Activated T-cell treated with anti-CD3 and anti-CD28 coated beads, Interleukin-2, amount 50 U/mL, for 48 hours (primary cell): ENCODE measurements around the gene ZCCHC2.
A peak's percentile ranks its signal among the peaks of the same experiment; 100 is the strongest.

Experiments
- DNase-seq, 2 experiments: peaks; one replicate each; pipeline ENCODE4 v3.0.0-alpha.2; 2020

Gene ZCCHC2

DNA sequence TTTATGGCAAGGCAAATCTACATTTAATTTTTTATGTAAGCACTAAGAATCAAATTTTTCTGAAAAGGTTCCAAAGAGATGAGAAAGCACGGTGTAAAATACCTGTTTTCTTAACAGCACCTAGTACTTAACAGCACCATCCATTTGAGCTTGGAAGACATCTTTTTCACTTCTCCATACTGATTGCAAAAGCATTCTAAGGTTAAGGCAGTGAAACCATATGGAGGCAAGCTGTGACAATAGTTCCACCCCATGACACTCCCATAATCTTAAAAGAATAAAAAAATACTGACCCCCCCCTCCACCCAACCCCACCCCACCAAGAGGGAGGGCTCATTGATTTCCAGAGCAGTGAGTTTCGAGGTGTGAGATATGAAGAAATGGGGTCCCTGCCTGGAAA, 60.6 kb downstream of the ZCCHC2 start:
- DNase-seq, result no peak

DNA sequence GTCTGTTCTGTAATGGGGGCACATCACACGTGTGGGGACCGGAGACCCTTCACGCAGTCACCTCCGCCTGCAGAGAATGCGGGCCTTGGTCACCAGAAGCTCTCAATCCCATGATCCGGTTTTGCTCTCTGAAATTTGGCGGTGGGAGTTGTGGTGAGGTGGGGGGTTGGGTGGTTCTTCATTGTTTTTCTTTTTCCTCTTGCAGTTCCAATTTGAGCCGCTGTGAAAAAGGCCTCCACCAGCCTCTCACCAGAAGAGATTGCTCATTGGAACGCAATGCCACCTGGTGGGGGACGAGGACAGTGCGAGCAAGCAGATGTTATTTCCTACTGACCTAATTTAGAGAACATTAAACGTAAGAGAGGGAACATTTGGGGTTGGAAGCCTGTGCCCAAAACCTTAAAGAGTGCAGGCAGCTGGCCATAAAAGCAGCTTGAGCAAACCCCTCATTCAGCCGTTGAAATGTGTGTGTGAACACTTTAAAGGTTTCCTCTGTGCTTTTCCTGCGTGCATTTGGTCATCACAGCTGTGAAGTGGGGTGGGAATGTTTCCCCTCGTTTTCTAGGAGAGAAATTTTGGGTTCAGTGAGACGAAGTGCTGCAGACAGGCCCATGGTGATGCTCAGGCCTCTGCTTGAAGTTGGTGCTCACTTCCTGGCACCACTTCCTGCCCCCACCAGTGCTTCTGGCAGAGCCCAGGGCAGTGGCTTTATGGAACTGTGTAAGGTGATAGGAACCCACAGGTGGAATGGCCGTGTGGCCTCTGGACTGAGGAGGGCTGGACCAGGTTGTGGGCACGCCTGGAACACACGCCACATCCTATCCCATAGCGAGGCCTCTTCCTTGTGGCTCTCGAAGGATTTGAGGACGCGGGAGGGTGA, 61.7 kb downstream of the ZCCHC2 start:
- DNase-seq, result peak; percentile 90

DNA sequence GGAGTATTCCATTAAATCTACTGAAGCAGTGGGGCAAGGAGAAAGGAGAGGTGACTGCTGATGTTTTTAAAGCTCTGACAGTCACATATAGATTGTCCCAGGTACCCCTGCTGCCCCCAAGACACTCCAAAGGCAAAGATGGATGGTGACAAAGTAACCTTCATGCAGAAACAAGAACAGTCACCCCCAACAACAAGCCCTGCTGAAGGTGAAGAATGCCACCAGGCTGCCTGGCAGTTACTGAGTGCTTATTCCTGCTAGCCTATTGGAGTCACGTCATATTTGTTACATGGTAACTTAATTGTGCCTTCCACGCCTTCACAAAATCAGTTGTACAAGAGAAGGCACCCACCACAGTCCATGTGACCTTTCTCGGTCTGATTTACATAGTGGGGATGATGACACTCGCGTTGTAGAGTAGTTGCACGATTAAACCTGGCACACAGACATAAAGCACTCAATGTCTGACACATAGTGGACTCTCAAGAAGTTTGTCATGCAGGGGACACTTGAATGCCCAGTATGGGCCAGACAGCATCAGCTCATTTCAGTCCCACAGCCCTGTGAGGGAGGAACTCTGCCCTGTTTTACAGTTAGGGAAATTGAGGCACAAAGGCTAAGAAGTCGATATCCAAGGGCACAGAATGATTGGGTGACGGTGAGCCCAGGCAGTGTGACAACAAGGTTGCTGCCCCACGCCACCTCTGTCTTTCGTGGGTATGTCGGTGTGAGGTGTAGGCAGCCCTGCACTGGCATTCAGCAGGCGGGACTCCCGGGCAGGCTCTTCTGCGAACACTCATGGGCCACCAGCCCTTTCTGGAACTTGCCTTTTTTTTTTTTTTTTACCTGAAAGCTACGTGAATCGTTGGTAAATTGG, 62.7 kb downstream of the ZCCHC2 start:
- DNase-seq, result peak; percentile 70 to 77

DNA sequence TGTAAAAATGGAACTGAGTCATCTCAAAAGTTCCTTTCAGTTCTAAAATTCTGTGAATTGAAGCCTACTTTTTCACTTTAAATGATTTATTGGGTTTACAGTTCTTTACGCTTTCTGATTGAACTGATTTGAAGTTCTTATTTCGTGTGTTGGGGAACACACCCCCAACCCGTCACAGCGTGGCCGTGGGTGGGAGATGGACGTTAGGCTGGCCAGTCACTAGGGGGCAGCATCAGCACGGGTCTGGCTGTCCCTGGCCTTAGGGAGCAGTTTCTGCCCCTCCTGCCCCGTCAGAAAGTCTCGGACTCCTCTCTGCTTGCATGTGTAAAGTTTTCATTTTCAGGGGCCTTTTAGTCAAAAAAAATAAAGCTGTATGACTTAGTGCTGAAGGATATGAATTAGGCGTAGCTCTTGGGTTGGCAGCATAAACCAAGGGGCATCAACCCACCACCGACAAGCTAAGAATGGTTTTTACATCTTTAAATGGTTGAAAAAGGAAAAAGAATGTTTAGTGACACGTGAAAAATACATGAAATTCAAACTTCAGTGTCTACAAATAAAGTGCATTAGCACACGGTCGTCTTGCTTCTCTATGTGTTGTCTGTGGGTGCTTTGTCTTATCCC, 63.4 kb downstream of the ZCCHC2 start:
- peak; percentile 92 for DNase-seq

DNA sequence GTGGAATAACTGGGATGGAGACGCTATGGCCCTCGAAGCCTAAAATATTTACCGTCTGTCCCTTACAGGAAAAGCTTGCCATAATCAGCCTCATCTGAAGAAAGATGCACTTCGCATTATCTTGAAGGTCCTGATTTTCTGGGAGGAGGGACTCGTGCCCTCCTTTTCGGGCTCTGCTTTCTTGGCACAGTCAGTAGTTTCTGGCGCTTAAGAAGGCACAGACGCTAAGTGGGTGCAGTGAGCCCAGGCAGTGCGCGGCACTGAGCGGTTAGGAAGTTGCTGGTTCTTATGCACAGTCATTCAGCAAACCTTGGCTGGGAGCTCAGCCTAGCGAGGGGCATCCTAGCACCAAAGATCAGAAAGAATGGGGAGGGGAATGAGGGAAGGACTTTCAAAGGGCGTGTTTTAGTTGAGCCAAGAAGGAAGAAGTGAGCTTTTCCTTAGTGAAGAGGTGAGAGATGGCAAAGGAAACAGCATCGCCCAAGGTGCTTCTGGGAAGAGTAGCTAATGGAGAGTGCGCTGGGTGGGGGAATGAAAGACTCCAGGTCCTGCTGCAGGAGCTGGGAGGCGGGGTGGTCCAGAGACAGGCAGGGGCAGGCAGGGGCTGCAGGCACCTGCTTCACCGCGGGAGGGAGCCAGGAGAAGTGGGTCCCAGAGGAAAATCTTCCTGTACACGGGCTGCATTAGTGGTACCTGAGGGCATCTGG, 64.1 kb downstream of the ZCCHC2 start:
- no peak for DNase-seq

DNA sequence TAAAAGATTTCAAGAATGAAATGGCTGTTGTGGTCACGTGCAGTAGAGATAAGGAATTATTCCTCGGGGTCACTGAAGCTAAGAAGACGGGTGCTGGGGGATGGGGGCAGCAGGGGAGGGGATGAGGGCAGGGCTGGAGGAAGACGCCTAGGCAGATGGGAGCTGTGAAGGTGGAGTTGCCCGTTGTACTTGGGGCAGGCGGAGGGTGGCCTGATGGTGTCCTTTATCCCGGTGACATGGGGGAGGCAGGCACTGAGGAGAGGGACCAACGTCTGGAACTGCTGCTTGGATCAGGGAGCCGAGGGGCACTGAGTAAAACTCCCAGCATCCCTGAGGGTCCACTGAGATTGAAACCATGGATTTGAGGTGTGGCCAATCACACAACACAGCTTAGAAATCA, 64.9 kb downstream of the ZCCHC2 start:
- no peak for DNase-seq

DNA sequence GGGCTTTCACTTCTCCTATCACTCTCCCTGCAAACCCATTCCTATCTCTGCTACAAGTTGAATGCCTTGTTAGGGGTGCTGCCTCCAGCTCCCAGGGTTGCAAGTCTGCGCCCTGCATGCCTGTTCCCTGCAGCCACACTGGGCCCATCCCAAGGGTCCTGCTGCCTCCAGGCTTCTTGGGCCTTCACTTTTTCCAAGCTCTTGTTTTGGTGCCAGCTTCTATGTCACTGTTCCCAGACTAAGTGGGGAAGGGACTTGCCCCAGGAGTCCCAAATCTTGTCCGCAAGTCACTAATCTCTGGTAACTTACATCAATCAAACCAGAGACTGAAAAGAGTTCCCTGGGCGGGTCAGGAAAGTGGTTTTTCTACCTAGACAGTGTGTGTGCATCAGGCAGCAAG, 65.4 kb downstream of the ZCCHC2 start:
- peak in 1 of 2 experiments; percentile 11 for DNase-seq

DNA sequence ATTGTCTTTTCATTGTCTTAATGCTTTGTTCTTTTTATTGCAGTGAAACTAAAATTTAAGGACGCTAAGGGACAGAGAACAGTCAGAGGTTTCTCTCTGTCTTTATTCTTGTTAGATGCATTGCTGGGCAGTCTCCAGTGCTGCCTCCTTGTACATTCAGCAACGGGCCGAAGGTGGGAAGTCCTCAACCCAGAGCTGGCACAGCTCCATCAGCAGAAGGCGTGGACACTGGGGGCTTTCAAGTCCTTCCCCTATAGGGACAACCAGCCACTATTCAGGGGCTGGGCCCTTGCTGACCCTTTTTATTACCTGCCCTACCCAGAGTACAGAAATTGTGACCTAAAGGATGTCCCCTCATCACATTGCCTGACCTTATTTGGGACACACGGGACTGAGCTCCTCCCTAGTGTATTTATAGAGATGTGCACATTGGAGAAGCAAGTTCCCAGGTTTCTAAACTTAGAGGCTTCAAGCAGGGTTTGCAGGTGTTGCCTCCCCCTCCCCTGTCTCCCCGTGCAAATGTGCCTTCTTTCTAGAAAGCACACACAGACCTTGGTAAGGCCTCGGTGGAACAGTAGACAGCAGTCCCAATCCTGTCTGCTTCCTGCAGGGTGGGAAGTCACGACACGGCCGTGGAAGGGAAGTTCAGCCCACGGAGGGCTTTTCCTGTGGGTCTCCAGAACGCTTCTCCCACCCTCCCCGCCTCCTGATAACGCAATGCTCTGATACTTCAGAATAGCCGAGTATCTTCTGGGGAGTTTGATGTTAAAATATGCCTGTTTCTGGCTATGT, 68.2 kb downstream of the ZCCHC2 start:
- DNase-seq, result peak in 1 of 2 experiments; percentile 7

DNA sequence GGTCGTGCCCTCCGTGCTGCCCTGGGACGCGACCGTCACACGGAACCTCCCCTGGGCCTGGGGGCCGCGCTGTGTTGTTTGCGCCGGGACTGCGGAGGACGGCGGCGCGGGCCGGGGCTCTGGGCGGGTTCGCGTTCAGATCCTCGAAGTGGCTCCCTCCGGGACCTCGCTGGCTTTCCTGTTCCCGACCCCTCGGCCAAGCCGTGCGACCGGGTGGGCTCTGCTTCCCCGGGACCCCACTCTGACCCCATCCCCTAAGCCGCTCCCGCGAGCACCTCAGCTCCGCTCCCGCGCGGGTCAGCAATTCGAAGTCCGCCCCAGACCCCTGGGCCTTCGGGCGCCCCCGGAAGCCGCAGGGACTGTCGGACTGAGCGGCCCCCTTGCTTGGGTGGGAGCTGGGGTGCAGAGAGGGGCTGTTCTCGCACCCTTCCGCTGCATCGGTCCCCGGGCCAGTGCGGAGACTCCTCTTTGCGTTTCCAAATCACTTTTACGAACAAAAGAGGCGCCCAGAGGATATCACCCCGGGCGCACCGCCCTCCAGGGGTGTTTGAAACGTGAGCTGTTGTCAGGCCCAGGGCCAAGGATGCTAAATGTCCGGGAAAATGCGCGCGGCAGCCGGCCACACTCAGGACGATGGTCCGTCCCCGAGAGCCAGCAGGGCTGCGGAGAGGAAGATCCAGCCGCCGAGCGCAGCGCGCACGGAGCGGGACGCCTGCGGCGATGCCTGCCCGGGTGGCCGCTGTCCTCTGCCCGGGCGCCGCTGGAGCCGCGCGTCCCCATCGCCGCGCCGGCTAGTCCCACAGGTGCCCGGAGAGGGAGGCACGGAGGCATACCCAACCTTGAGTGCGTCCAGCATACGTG, 73.5 kb downstream of the ZCCHC2 start:
- peak; percentile 31 to 39 for DNase-seq

DNA sequence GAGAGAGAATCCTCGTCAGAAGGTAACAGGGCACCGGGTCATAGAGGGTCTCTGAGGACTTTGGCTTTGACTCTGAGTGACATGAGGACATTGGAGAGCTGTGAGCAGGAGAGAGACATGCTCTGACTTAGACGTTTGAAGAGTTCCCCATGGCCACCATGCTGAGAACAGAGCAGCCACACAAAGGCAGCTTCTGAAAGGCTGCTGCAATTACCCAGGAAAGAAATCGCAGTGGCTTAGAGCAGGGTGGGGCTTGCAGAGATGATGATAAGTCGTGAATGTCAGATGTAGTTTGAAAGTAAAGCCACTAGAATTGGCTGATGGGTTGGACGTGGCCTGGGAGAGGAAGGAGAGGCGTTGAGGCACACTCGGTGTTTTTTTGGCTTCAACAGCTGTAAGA, 79.0 kb downstream of the ZCCHC2 start:
- DNase-seq, result no peak

DNA sequence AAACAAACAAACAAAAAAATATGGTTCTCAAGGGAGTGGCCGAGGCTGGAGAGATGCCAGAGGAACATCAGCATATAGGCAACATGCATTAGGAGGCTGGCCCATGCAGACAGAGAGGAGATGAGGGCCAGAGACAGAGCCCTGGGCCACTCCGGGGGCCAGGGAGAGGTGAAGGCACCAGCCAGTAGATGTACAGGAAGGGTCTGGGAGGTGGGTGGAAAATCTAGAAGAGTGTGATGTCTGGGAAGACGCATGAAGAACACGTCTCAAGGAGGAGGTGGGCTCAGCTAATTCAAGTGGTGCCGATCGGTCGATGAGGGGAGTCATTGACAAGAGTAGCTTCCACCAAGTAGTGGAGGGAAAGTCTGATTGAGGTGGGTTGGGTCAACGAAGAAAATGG, 79.9 kb downstream of the ZCCHC2 start:
- no peak for DNase-seq

DNA sequence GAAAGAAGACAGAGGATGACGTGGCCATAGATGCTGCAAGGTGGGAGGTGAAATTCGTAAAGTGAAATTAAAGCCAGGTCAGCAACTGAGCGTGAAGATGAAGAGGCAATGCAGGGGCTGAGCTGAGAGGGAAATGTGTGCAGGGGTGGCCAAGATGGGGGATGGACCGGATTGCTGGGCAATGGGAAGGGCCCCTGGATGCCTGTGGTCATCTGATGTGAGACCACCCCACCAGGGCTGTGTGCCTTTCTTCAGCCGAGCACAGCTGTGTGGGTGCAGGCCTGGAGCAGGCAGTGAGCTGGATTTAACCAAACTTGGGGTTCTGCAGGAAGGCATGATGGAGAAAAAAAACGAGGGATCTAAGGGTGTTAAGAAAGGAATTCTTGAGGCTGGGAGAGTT, 80.4 kb downstream of the ZCCHC2 start:
- DNase-seq, result no peak

DNA sequence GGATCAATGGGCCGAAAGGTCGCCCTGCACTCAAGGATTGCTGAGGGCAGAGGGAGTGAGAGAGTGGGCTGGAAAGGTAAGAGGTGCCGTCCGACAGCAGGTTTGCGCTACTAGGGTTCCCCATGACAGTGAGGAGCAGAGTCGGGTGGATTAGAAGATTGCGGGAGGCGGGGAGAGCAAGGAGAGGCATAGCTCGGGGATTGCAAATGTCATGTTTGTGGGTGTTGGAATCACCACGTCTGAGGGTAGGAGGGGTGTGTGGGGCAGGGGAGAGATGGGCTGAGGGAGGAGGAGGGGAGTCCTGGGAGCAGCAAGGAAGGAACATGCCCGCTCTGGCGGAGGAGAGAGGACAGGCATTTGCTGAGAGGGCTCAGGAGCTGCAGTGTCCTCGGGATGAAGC, 81.2 kb downstream of the ZCCHC2 start:
- no peak for DNase-seq

DNA sequence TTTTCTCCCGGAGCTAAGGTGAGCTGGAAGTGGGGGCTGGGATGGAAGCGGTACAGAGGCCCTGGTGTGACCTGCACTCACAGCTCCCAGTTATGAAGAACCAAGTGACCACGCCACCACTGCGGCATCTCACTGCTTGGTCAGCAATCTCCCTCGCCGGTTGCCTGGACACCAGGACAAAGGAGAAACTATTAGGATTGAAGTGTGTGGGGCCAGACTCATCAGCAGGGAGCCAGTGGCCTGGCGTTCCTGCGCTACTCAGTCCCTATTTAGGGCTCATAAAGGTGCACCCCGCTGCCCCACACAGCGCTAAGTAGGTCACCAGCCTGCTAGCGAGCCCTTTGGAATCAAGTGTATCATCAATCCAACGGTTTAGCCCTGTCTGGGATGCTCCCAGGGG, 82.9 kb downstream of the ZCCHC2 start:
- DNase-seq, result no peak

DNA sequence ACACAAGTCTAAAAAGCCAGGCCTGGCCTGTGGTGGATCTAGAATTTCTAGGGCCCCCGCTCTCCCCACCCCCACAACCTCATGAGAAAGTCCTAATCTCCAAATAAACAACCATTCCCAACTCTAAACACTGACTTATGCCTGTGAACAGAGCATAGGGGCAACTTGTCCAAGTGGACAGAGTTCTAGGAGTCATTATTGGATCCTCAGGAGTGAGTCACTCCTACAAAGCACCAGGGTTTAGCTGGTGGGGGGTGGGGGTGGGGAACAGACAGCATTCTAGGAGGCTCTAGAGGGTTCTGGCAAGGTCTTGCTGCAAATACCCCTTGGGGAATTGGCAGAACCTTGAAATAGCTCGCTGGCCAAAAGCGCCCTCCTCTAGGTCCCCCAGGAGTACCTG, 83.3 kb downstream of the ZCCHC2 start:
- DNase-seq, result no peak

DNA sequence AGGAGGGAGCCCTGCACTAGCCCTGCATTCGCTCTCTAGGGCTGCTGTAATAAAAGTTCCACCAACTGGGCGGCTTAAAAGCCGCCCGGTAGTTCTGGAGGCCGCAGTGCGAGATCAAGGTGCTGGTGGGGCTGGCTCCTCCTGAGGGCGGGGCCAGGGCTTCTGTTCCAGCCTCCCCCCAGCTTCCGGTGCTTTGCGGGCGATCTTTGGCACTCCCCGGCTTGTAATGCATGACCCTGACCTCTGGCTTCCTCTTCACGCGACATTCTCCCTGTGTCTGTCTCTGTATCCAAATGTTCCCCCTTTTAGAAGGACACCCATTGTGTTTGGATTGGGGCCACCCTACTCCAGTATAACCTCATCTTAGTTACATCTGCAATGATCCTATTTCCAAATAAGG, 84.5 kb downstream of the ZCCHC2 start:
- no peak for DNase-seq

DNA sequence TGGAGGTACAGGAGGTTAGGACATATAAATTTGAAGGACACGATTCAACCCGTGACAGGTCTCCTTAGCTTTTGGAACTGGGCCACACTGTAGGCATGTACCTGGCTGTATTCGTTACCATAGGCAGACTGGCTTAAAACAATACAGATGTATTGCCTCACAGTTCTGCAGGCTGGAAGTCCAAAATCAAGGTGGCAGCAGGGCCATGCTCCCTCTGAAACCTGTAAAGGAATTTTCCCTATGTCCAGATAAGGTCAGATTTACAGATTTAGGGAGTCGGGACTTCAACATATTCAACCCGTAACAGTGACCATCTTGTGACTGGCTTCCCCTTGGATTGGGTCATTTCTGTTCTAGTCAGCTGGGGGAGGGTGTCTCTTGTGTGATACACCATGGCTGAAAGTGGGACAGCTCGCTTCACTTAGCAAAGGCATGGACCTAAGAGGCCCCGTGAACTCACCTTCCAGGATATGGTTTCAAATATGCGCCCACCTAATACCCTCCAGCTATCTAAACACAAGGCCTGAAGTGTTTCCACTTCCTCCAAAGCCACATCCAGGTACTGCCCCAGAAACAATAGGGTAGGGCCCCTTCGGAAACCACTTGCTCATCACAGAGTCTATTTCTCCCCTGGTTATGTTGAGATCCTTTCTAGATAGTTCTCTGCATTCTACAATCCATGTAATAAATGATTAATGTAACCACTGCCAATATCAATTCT, 85.0 kb downstream of the ZCCHC2 start:
- DNase-seq, result no peak

DNA sequence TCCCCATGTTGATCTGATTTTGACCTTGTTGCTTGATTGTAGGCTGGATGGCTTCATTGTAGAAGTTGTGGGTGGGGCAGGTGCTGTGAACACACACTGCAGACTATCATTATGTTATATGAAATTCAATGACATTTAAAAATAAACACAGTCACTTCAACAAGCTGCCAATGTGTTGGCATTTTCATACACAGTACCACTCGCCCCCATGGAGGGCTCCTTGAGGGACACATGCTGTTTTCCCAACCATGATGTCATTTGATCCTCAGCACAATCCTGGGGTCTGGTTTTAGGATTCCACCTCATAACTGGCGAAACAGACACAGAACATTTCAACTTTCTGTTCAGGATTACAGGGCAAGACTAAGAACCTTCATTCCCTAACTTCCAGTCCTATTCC, 86.9 kb downstream of the ZCCHC2 start:
- DNase-seq, result no peak

DNA sequence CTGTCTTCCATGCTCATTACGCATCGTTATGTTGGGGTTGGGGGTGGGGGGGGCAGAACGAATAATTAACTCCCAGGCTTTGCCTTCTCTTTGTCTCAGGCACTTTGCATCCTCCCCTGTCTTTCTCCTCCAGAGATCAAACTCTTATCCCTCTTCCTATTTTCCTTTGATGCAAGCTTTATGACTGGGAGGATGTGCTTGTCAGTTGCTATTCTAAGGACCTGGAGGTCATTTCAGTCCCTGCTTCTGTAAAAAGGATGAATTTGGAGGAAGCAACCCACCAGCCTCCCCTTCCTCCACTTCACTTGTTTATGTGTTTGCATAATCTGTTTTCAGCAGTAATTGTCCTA, 87.5 kb downstream of the ZCCHC2 start:
- DNase-seq, result no peak

DNA sequence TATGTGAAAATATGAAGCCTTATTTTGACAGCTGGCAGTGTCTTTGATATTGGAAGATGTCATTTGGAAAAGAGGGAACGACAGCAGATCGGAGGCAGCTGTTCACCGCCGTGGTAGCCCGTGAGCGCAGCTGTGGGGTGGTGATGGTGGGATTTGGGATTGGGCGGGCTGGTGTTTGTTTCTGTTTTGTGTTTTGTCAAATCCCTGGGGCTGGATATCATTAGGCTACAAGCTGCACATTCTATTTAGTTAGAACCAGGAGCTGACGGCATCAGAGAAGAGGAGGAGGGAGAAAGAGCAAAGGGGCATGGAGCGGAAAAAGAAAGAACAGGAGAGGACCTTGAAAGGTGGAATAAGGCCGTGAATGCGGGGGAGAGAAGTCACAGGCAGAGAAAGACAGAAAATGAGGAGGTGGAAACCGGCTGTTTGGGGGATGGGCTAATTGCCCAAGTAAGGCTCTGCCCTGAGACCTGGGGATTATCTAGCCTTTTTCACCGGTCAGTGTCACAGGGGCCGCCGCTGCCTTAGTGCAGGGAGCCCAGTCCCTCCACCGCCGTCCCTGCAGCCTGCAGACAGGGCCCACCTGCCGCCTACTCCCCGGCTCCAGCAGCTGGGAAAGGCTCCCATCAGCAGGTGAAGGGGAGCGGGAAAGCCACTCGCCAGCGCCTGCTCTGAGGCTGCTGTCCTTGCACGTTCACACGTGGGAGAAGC, 88.0 kb downstream of the ZCCHC2 start:
- no peak for DNase-seq
